CD4-positive, alpha-beta T cell treated with Interleukin-10 for 1 hour (primary cell): ENCODE results near the gene ADGRV1.
"Not testable (repeated sequence)": the region's sequence is repeated elsewhere in the genome, so short reads cannot be mapped to it uniquely, and the experiment has no call there.

ENCODE experiments used
- DNase-seq: peaks from one replicate; pipeline ENCODE4 v3.0.0-alpha.2; 2020

Gene ADGRV1

GRCh38 chr5:90830058-90830457 lies 271.5 kb downstream of the ADGRV1 start:
- no peak for DNase-seq

- no peak for DNase-seq
Observed at GRCh38 chr5:90833753-90834152, 275.2 kb downstream of the ADGRV1 start.

- DNase-seq: no peak
Observed at GRCh38 chr5:90834711-90835110, 276.1 kb downstream of the ADGRV1 start.

- DNase-seq: no peak
Observed at GRCh38 chr5:90843443-90843842, 284.8 kb downstream of the ADGRV1 start.

- no peak for DNase-seq
Observed at GRCh38 chr5:90844931-90845330, 286.3 kb downstream of the ADGRV1 start.

GRCh38 chr5:90845723-90846554 lies 287.3 kb downstream of the ADGRV1 start:
- no peak for DNase-seq

- DNase-seq: not testable (repeated sequence)
Observed at GRCh38 chr5:90847606-90848005, 289.0 kb downstream of the ADGRV1 start.

- no peak for DNase-seq
Observed at GRCh38 chr5:90849939-90850338, 291.3 kb downstream of the ADGRV1 start.

- DNase-seq: no peak
Observed at GRCh38 chr5:90852531-90852930, 293.9 kb downstream of the ADGRV1 start.

GRCh38 chr5:90853750-90854149 lies 295.2 kb downstream of the ADGRV1 start:
- no peak for DNase-seq

- no peak for DNase-seq
Observed at GRCh38 chr5:90854169-90854568, 295.6 kb downstream of the ADGRV1 start.

GRCh38 chr5:90855296-90856010 lies 296.9 kb downstream of the ADGRV1 start:
- DNase-seq: no peak

GRCh38 chr5:90861843-90862586 lies 303.4 kb downstream of the ADGRV1 start:
- DNase-seq: no peak

GRCh38 chr5:90865180-90865579 lies 306.6 kb downstream of the ADGRV1 start:
- DNase-seq: no peak

GRCh38 chr5:90866333-90866732 lies 307.7 kb downstream of the ADGRV1 start:
- peak; percentile 35 for DNase-seq

- no peak for DNase-seq
Observed at GRCh38 chr5:90866915-90867731, 308.5 kb downstream of the ADGRV1 start.

GRCh38 chr5:90868799-90869198 lies 310.2 kb downstream of the ADGRV1 start:
- DNase-seq: no peak

- DNase-seq: no peak
Observed at GRCh38 chr5:90871391-90871991, 312.9 kb downstream of the ADGRV1 start.

GRCh38 chr5:90873033-90873517 lies 314.5 kb downstream of the ADGRV1 start:
- no peak for DNase-seq

GRCh38 chr5:90874066-90874465 lies 315.5 kb downstream of the ADGRV1 start:
- no peak for DNase-seq

- no peak for DNase-seq
Observed at GRCh38 chr5:90875456-90875855, 316.9 kb downstream of the ADGRV1 start.

- DNase-seq: no peak
Observed at GRCh38 chr5:90876366-90876765, 317.8 kb downstream of the ADGRV1 start.
